Lung (tissue), 12 donors: ENCODE measurements around the gene PFDN4. TPM values are rescaled to one million over a fixed set of nuclear protein-coding genes. Genes with fewer than 3 reads are reported as not detected.
"Not testable (repeated sequence)": the region's sequence is repeated elsewhere in the genome, so short reads cannot be mapped to it uniquely, and the experiment has no call there.

Source experiments
- ATAC-seq: fragments of 200-7000 bp; cut with Tn5 transposase; one replicate; pipeline ENCODE4 v1.9.1; 2020; ENCODE audit warnings: moderate number of reproducible peaks; ENCODE audit not compliant: insufficient read depth, low FRiP score
- DNase-seq, 3 donors: peaks; one replicate each; pipeline ENCODE4 v3.0.0-alpha.2; 2013 to 2017
- H3K27ac ChIP-seq, 2 donors: one replicate each; pipeline ENCODE4 v1.5.1; 2013; ENCODE audit warnings: mild to moderate bottlenecking in 2 of 2, moderate library complexity in 2 of 2, control low read depth in 1 of 2, inconsistent platforms in 1 of 2, low read depth in 1 of 2, low read length in 1 of 2
- H3K27me3 ChIP-seq, 3 donors: one replicate each; pipeline ENCODE4 v1.5.1; 2013; ENCODE audit warnings: low read length in 2 of 3; ENCODE audit not compliant: control insufficient read depth in 3 of 3, insufficient read depth in 3 of 3
- H3K36me3 ChIP-seq, 4 donors: one replicate each; pipeline ENCODE4 v1.5.1; 2013; ENCODE audit warnings: low read length in 4 of 4, mild to moderate bottlenecking in 1 of 4, moderate library complexity in 1 of 4; ENCODE audit not compliant: control insufficient read depth in 4 of 4, insufficient read depth in 4 of 4
- H3K4me1 ChIP-seq, 5 donors: one replicate each; pipeline ENCODE4 v1.5.1; 2013; ENCODE audit warnings: low read length in 5 of 5, mild to moderate bottlenecking in 2 of 5, moderate library complexity in 1 of 5; ENCODE audit not compliant: control insufficient read depth in 5 of 5, insufficient read depth in 5 of 5
- H3K4me3 ChIP-seq: one replicate; pipeline ENCODE4 v1.5.1; 2013; ENCODE audit warnings: mild to moderate bottlenecking, control low read depth, moderate library complexity
- H3K9ac ChIP-seq, 2 donors: one replicate each; pipeline ENCODE4 v1.5.1; 2013; ENCODE audit warnings: low read length in 2 of 2, control low read depth in 1 of 2; ENCODE audit not compliant: insufficient read depth in 1 of 2
- H3K9me3 ChIP-seq, 4 donors: one replicate each; pipeline ENCODE4 v1.5.1; 2013; ENCODE audit warnings: low read length in 3 of 4, mild to moderate bottlenecking in 1 of 4, moderate library complexity in 1 of 4; ENCODE audit not compliant: control insufficient read depth in 4 of 4, insufficient read depth in 3 of 4
- WGBS, 2 donors: extraction: QIAGEN DNeasy Blood & Tissue Kit; methylation state at CpG; one replicate each; pipeline ENCODE4 v1.1.7; 2013; 5-methylcytosine and 5-hydroxymethylcytosine counted together
- polyA plus RNA-seq, 2 donors: library from polyadenylated mRNA; stranded (reverse); fragments of 200-250 nt; gene quantifications; one replicate each; pipeline ENCODE4 v1.2.1, GENCODE V29; 2013
- total RNA-seq, 2 donors: library from RNA; depleted of rRNA in 1 of 2; stranded (reverse); fragments of >200 nt in 1 of 2; gene quantifications; one replicate each; pipeline ENCODE4 v1.2.1, GENCODE V29; 2014 to 2021
- TF ChIP-seq, protein P1 (sequence below): IDR thresholded peaks from 2 replicates; pipeline ENCODE4 v1.5.1; 2012; ENCODE audit warnings: mild to moderate bottlenecking; ENCODE audit errors: control extremely low read depth, extremely low read depth
- donor health status: control.
- donor health status: control.
- donor health status: Bipolar disorder and iron deficiency.
- donor health status: healthy.
- donor health status: DM: yes; HTN: yes; CAD: no.

PFDN4 gene
- total and polyA plus RNA-seq, 4 donors = 15.9 to 83.6 (median 43.4) TPM

DNA sequence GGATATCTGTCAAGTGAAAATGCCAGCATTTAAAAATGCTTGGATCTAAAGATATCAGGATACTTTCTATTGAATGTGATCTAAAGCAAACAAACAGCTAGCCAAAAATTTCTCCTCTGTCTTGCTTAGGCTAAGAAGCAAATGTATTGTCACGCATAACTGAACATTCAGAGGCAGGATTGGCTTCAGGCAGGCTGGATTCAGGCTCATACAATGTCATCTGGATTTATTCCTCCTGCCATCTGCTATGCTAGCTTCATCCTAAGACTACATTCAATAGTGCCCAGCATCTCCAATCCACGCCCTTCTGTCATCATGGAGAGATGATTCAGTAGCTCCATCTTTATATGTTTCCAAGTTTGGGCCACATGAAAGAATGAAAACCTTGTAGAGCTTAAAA, 27.1 kb downstream of the PFDN4 start:
- TF ChIP-seq, protein P1, sequence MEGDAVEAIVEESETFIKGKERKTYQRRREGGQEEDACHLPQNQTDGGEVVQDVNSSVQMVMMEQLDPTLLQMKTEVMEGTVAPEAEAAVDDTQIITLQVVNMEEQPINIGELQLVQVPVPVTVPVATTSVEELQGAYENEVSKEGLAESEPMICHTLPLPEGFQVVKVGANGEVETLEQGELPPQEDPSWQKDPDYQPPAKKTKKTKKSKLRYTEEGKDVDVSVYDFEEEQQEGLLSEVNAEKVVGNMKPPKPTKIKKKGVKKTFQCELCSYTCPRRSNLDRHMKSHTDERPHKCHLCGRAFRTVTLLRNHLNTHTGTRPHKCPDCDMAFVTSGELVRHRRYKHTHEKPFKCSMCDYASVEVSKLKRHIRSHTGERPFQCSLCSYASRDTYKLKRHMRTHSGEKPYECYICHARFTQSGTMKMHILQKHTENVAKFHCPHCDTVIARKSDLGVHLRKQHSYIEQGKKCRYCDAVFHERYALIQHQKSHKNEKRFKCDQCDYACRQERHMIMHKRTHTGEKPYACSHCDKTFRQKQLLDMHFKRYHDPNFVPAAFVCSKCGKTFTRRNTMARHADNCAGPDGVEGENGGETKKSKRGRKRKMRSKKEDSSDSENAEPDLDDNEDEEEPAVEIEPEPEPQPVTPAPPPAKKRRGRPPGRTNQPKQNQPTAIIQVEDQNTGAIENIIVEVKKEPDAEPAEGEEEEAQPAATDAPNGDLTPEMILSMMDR = no peak
- Histone ChIP-seq H3K9me3 (peaks cover 0 to 7% (median 2%) of the 10 kb centered on the region in 4 donors), H3K27me3 (no peaks in the 10 kb centered on the region), H3K9ac (no peak overlapping the region), H3K4me1 (peaks cover 0 to 18% (median 0%) of the 10 kb centered on the region in 5 donors), H3K4me3 (no peak overlapping the region), H3K36me3 (no peaks in the 10 kb centered on the region), H3K27ac (no peak overlapping the region)
- DNase-seq (no peak), ATAC-seq (no peak)
- 89% methylated on average over 2 of the region's 2 CpGs for WGBS, 2 donors

DNA sequence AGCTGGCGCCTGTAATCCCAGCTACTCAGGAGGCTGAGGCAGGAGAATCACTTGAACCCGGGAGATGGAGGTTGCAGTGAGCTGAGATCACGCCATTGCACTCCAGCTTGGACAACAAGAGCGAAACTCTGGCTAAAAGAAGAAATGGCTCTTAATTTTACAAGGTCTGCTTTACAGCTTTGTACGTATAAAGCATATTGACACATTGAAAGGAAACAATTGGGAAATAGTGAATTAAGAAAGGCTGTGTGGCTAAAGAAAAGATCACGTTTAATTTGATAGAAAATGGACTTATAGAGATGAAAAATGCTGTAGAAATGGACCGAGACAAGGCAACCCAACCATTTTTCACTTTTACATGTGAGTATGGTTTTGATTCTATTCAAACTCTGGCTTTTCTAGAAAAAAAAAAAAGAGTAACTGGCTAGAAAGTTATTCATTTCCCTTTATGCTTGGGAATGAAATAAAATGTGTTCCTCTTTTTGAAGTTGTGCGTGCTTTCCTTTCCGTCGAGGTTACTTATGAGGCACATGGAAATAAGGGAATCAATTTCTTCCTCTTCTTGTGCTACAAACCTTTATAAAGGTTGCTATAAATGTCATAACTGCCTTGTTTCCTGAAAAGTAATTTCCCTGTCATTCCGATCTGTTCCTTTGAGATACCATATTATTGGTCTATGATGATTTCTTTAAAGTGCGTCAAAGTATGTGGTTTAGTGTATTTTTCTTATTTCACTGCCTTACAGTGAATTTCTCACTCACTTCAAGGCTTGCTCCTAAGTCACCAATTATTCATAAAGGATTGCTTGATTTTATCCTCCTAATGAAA, 29.4 kb downstream of the PFDN4 start:
- 52 to 78% methylated on average over 12 of the region's 12 CpGs for WGBS, 2 donors
- H3K9me3 ChIP-seq = peaks cover 0 to 4% (median 1%) of the 10 kb centered on the region in 4 donors
- TF ChIP-seq, protein P1 = no peak

DNA sequence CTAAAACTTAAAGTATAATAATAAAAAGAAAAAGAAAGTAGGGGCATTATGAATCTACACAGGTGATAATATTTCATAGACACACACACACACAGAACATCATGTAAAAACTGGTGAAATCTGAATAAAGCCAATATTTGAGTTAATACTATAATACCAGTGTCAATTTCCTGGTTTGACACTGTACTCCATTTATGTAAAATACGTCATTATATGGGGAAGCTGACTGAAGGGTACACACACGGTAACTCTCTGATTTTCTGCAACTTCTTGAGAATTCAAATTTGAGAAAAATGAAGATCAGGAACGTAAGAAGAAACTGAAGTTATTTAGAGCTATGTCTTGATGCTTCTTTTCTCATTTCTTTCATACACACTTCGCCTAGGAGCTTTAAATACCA, 36.2 kb downstream of the PFDN4 start:
- H3K27ac ChIP-seq = no peak overlapping the region
- no peak overlapping the region for H3K4me3 ChIP-seq
- no peak overlapping the region for H3K9ac ChIP-seq
- H3K36me3 ChIP-seq = no peaks in the 10 kb centered on the region
- DNase-seq = no peak
- H3K4me1 ChIP-seq = no peaks in the 10 kb centered on the region
- TF ChIP-seq, protein P1 = no peak
- ATAC-seq = no peak
- no peaks in the 10 kb centered on the region for H3K27me3 ChIP-seq
- no peaks in the 10 kb centered on the region for H3K9me3 ChIP-seq
- 86 to 89% methylated on average over 4 of the region's 4 CpGs for WGBS, 2 donors

More for the DNA sequence above, 29.4 kb downstream of the PFDN4 start:
- ATAC-seq = no peak
- no peak overlapping the region for H3K4me3 ChIP-seq
- H3K27ac ChIP-seq = no peak overlapping the region
- H3K27me3 ChIP-seq = no peaks in the 10 kb centered on the region
- H3K9ac ChIP-seq = no peak overlapping the region
- no peak for DNase-seq
- H3K36me3 ChIP-seq = no peaks in the 10 kb centered on the region
- peaks cover 0 to 2% (median 0%) of the 10 kb centered on the region in 5 donors for H3K4me1 ChIP-seq

DNA sequence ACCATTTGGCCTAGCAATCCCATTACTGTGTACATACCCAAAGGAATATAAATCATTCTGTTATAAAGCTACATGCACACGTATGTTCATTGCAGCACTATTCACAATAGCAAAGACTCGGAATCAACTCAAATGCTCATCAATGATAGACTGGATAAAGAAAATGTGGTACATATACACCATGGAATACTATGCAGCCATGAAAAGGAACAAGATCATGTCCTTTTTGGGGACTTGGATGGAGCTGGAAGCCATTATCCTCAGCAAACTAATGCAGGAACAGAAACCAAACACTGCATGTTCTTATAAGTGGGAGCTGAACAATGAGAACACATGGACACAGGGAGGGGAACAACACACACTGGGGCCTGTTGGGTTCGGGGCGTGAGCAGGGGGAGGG, 40.8 kb downstream of the PFDN4 start:
- not testable (repeated sequence) for H3K9ac ChIP-seq, H3K4me3 ChIP-seq, H3K36me3 ChIP-seq, H3K27ac ChIP-seq, H3K27me3 ChIP-seq, H3K4me1 ChIP-seq, DNase-seq, H3K9me3 ChIP-seq, ATAC-seq
- WGBS, 2 donors = 92 to 96% methylated on average over 4 of the region's 4 CpGs
